ENCODE results near the gene HEATR5A.

DNA sequence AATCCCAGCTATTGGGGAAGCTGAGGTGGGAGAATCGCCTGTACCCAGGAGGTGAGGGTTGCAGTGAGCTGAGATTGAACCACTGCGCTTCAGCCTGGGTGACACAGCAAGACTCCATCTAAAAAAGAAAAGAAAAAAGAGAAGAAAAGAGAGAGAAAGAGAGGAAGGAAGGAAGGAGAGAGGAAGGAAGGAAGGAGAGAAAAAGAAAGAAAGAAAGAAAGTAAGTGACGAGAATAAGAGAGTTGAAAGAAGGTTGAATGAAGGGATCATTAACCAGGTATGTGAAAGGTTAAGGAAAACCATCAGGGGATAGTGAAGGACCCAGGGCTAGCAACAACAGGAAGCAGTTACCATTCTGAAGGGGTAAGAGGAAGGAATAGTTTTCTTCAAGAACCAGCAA, 41.2 kb upstream of the HEATR5A start:
- TF ChIP-seq POLR2A (IDR thresholded peaks at IDR 0.05): no peak
- TF ChIP-seq, protein P1, sequence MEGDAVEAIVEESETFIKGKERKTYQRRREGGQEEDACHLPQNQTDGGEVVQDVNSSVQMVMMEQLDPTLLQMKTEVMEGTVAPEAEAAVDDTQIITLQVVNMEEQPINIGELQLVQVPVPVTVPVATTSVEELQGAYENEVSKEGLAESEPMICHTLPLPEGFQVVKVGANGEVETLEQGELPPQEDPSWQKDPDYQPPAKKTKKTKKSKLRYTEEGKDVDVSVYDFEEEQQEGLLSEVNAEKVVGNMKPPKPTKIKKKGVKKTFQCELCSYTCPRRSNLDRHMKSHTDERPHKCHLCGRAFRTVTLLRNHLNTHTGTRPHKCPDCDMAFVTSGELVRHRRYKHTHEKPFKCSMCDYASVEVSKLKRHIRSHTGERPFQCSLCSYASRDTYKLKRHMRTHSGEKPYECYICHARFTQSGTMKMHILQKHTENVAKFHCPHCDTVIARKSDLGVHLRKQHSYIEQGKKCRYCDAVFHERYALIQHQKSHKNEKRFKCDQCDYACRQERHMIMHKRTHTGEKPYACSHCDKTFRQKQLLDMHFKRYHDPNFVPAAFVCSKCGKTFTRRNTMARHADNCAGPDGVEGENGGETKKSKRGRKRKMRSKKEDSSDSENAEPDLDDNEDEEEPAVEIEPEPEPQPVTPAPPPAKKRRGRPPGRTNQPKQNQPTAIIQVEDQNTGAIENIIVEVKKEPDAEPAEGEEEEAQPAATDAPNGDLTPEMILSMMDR (IDR thresholded peaks at IDR 0.05): no peak
